Stimulated activated CD8-positive, alpha-beta memory T cell treated with anti-CD3 and anti-CD28 coated beads, Interleukin-12 subunit alpha, Interleukin-12 subunit beta, amount 100 ng/mL, for 4 hours (primary cell): ENCODE data around the gene DPP4.

Experiments
- DNase-seq: peaks from one replicate; pipeline ENCODE4 v3.0.0-alpha.2; 2020; ENCODE audit warnings: low read depth

DPP4 gene

DNA sequence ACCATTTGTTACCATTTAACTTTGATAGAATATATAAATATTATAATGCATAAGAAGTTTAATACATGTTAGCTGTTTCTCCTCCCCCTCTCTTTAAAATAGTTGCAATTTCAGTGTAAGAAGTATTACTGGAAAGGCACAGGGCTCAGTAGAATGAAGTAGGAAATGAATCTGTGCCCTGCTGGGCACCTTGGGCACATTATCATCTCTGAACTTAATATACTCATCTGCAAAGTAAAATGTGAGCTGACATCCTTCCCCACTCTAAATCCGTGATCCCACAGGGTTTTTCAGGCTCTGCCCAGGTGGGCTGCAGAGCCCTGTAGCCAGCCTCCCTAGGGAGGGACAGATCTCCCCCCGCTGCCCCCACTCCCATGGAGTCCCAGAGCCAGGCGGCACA lies 56.8 kb downstream of the DPP4 start:
- DNase-seq = no peak

- no peak for DNase-seq
Measured at GRCh38 chr2:162016080-162016479, 57.9 kb downstream of the DPP4 start.

- DNase-seq = no peak
Measured at GRCh38 chr2:162014751-162015150, 59.3 kb downstream of the DPP4 start.

GRCh38 chr2:162013514-162014475 lies 60.2 kb downstream of the DPP4 start:
- DNase-seq = no peak

- DNase-seq = no peak
Measured at GRCh38 chr2:162012565-162013058, 61.4 kb downstream of the DPP4 start.

DNA sequence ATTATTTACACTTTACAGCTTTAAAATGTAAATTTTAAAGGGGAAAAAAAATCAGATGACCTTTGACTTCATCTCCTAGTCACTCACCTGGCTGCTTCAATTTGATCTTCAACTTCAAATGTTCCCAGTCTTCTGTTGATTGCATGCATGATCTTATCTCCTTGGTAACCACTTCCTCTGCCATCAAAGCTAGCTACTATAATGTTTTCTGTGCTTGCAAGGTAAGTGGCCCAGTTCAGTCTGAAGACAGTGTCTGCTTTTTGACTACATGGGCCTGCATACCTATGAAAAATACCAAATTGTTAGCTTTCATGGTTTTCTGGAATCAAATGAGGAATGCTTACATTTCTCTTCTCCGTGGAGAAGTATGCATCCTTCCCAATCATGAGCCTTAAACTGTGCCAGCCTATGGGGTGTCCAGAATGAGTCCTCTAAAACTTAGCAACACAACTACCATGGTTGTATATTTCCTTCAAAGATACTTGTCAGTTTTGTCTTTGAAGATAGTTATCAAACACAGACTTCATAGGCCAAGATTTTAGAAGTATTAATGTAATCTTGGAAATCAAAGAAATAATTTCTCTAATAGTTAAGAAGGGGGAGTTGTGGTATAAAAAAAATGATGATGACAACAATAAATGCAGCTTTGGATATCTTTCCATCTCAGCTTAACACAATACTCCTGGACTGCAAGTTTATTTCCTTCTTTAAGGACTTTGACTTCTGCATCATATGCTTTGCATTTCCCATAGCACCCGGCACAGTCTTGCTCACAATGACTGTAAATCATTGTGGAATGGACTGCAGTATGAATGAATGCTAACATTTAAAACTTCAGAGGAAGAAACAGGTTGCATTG lies 62.1 kb downstream of the DPP4 start:
- DNase-seq = no peak

- DNase-seq = no peak
Measured at GRCh38 chr2:162009543-162009942, 64.5 kb downstream of the DPP4 start.

DNA sequence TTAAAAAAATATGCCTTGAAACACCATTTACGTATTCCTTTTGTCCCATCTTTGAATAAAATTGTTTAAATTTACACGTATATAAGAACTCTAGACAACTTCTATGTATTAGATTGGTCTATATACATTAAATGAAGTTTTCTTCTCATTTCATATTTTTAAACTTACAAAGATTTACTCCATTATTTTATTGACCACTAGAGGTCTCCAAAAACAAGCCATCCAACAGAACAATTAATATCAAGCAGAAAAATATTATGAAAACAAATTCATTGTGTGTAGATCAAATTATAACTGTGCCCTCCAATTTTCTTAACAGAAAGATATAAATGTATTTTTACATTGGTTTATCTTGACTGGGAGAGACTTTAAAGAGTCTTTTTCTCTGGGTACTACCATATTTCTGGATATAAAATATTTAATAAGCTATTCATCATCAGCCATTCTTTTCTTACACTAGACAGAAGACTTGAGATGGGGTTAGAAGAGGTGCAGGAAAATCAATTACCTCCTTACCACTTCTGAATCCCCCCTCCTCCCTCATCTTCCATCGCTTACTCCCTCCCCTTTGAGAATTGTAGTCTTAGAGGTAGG lies 66.5 kb downstream of the DPP4 start:
- no peak for DNase-seq

GRCh38 chr2:162006337-162006736 lies 67.7 kb downstream of the DPP4 start:
- DNase-seq = no peak

GRCh38 chr2:162004031-162004430 lies 70.0 kb downstream of the DPP4 start:
- no peak for DNase-seq

- DNase-seq = no peak
Measured at GRCh38 chr2:162002623-162003235, 71.3 kb downstream of the DPP4 start.

GRCh38 chr2:162000431-162000830 lies 73.6 kb downstream of the DPP4 start:
- no peak for DNase-seq

DNA sequence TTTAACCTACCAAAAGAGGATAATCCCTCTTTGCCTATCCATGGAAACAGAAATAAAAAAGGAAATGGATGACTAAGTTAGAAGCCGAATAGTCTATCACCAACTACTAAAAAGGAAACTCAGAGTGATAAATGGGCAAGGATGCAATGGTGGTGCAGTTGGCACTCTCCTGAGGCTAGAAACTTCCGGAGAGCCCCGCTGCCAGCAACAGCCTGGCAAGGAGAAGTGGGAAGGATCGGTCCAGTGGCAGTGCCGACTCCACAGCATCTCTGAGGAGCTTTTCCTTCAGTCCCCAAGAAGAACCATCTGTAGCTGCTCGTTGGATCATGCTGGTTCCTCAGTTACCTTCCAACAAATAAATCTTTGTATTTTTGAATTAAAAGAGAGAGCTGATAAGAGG lies 74.7 kb downstream of the DPP4 start:
- no peak for DNase-seq

DNA sequence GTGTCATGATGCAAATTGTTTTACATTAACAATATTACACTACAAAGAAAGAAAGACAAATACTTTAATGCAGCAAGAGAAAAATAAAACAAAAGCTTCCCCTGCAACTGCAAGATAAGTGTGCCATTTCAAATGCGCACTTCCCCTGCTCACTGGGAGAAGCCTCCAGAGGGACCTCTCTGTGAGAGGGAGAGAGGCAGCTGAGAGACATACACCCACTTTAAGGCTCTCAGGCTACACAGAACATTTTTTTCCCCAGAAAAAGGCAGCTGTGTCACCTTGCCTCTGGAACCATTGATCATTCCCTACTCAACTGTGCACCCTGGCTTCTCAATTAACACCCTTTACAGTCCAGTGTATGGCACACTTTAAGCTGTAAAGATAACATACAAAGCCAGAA lies 75.2 kb downstream of the DPP4 start:
- DNase-seq = no peak

GRCh38 chr2:161997916-161998471 lies 76.0 kb downstream of the DPP4 start:
- DNase-seq = no peak

- DNase-seq = no peak
Measured at GRCh38 chr2:161995553-161996016, 78.4 kb downstream of the DPP4 start.

DNA sequence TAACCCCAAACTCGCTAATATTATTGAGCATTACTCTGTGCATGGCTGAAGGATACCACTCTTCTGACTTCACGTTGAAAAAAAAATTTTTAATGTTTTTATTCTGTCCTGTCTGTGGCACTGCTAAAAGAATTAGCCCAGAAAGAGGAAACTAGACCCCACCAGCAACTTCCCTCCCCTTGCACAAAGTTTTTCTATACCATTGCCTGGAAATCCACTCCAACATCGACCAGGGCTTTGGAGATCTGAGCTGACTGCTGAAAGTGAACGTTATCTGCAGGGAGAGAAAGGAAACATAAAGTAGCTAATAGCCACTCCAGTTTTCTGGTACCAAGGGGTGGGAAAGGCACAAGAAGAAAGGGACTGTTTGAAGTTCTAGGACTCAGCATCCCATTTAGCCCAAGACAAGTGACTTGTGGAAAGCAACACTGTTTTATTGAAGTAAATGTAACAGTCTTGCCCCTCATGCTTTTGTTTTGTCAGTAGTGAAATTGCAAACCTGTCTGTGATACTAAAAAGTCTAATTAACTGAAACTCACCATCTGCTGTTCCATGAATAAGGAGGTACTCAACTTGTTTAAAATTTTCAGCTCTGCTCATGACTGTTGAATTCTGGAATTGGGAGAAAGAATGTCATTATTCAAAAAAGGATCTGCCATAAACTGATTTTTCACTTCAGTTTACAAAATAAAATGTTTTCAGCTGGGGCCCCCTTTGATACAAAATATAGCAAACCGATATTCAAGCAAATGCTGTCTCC lies 79.1 kb downstream of the DPP4 start:
- DNase-seq = no peak

DNA sequence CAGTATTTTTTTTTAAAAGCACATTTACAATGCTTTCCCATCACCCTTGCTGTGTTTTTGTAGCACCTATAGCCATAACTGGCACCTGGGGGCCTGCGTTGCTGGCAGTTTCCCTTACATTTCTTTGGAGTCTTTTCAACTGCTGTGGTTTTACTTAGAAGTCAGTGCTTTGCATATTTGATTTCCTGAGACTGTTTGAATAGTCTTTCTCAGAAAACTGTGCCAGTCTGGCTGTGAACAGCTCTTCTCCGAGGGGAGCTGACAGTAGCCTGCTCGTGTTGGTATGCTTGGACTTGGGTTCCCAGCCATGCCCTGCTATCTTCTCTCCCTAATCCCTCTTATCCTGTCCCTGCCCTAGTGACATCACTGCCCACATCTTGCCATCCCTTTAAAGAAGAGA lies 81.5 kb downstream of the DPP4 start:
- DNase-seq = no peak

DNA sequence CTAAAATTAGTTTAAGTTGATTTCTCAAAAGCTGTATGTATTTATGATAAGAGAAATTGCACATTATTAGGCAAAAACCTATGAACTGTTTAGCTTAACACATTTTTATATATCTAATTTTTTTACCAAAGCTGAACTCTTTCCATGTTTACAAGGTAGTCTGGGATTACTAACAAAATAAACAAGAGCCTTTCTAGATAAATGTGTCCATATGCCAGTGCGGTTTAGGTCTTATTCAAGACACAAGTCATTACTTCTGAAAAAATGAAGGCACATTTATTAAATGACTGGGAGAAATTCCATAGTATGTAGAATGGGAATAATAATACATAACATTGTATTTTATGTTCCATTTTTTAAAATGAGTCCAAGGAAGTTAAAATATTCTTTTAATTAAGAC lies 82.0 kb downstream of the DPP4 start:
- no peak for DNase-seq

DNA sequence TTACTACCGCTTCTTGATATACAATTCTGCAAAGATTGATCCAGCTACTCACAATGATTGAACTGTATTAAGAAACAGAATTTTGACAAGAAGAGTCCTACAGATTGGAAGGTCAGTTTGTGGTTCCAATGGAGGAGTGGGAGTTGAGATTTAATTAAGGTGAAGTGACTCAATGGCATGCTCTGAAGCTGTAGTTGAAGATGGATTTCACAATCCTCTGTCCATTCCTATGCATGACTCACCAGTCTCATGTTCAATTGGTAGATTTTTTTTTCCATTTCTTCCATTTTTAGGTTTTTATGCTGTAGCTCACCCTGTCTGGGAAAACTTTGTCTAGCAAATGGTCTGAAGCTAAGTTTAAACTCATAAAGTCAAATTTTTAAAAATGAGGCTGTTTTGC lies 83.3 kb downstream of the DPP4 start:
- DNase-seq = no peak

DNA sequence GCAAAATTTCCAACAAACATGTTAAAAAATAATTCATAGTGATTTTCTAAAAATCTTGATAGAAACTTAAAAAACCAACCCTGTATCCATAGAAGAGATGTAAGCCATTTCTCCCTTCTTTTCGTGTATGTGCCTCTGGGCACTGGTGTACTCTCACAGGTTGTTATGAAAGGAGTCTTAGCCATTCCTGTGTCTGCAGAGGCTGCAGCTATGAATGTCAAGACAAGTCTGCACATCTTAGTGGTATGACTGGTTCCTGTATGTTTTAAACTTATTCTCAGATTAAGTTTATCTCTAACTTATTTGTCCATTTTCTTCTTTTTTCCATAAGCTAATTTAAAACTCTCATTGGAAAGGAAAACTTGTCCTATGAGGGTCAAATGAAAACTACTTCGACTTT lies 84.0 kb downstream of the DPP4 start:
- DNase-seq = no peak
